BLaER1 treated with 17β-estradiol and CSF1 and Interleukin-3, amounts not matched to agents 10 nM and 100 nM (cell line): ENCODE data around the gene PIKFYVE.

Experiments used
- H3K27ac ChIP-seq, 11 experiments: shearing (Covaris generic); formaldehyde crosslinking; 2 replicates each; pipeline ENCODE4 v1.8.1; 2022
- H3K27me3 ChIP-seq, 11 experiments: shearing (Covaris generic); formaldehyde crosslinking; 2 replicates each; pipeline ENCODE4 v1.8.1; 2022
- H3K36me3 ChIP-seq, 11 experiments: shearing (Covaris generic); formaldehyde crosslinking; 2 replicates each; pipeline ENCODE4 v1.8.1; 2022
- H3K4me1 ChIP-seq, 10 experiments: shearing (Covaris generic); formaldehyde crosslinking; 2 replicates each; pipeline ENCODE4 v1.8.1; 2022
- H3K4me2 ChIP-seq, 11 experiments: shearing (Covaris generic); formaldehyde crosslinking; 2 replicates each; pipeline ENCODE4 v1.8.1; 2022
- H3K4me3 ChIP-seq, 10 experiments: shearing (Covaris generic); formaldehyde crosslinking; 2 replicates each; pipeline ENCODE4 v1.8.1; 2022
- H3K9ac ChIP-seq, 11 experiments: shearing (Covaris generic); formaldehyde crosslinking; 2 replicates each; pipeline ENCODE4 v1.8.1; 2022
- H3K9me3 ChIP-seq, 11 experiments: shearing (Covaris generic); formaldehyde crosslinking; replicated peaks in 1 of 11; 2 replicates each; pipeline ENCODE4 v1.8.1; 2022
- H4K20me1 ChIP-seq, 11 experiments: shearing (Covaris generic); formaldehyde crosslinking; 2 replicates each; pipeline ENCODE4 v1.8.1; 2022
- Cebpa-rat ChIP-seq, 11 experiments: shearing (Covaris generic); IDR thresholded peaks; 2 replicates each; pipeline ENCODE4 v1.8.1; 2022

The PIKFYVE gene

DNA sequence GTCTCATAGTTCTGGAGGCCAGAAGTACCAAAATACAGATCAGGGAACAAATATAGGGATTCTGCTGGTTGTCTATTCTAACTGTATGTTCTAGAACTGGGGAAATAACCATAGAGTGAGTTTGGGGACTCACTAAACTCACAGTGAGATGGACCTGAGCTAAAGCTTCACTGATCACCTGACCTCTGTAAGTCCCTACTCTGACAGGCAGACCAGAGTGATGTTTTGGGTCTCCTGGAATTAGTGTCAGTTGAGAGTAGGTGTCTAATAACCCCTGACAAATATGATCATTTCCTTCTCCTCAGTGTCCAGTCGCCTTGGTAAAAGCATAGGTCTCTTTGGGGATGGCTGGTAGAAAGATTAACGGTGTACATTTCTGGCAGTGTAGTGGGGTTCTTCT is 14.2 kb downstream of the PIKFYVE start:
- Histone ChIP-seq H3K27ac (no peak overlapping the region), H3K9me3 (peaks cover 16 to 31% (median 27%) of the 10 kb centered on the region in 11 experiments; a peak in 21 of 22 replicates), H3K27me3 (no peaks in the 10 kb centered on the region), H3K4me1 (peaks cover 0 to 16% (median 2%) of the 10 kb centered on the region in 10 experiments; a peak in 13 of 20 replicates), H4K20me1 (peaks cover 0 to 90% (median 31%) of the 10 kb centered on the region in 11 experiments; a peak in 16 of 22 replicates), H3K4me2 (peak overlapping the region in 1 of 11 experiments; percentile 13; a peak in 1 of 22 replicates), H3K36me3 (peaks cover 95 to 100% (median 99%) of the 10 kb centered on the region in 11 experiments), H3K4me3 (no peak overlapping the region), H3K9ac (no peak overlapping the region)
- TF ChIP-seq Cebpa-rat (IDR thresholded peaks at IDR 0.05) = no peak

DNA sequence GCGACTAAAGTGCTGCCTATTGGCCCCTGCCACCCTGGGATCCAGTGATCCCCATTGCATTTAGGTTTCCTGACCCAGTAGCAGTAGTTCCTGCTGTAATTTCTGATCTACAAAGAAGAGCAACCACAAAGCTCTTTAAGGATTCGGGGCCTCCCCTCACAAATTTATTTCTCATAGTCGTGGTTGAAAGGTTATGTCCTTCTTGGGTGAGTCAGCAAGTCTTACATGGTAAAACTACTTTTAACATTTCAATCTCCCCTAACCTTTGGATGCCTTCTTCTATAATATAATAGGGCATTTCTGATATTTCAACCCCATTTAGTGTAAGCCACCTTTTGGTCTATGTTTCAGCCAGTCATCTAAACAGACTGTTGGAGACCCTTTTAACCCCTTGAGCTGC is 14.9 kb downstream of the PIKFYVE start:
- no peak for TF ChIP-seq Cebpa-rat (IDR thresholded peaks at IDR 0.05)
- no peak overlapping the region for H3K27ac ChIP-seq
- no peak overlapping the region for H3K4me3 ChIP-seq
- H4K20me1 ChIP-seq = peaks cover 0 to 91% (median 34%) of the 10 kb centered on the region in 11 experiments; a peak in 15 of 22 replicates
- H3K36me3 ChIP-seq = peaks cover 94 to 100% (median 97%) of the 10 kb centered on the region in 11 experiments
- H3K4me2 ChIP-seq = peak overlapping the region in 1 of 11 experiments; percentile 13; a peak in 1 of 22 replicates
- no peaks in the 10 kb centered on the region for H3K27me3 ChIP-seq
- no peak overlapping the region for H3K9ac ChIP-seq
- peaks cover 16 to 31% (median 27%) of the 10 kb centered on the region in 11 experiments; a peak in 21 of 22 replicates for H3K9me3 ChIP-seq
- H3K4me1 ChIP-seq = peaks cover 0 to 23% (median 9%) of the 10 kb centered on the region in 10 experiments; a peak in 17 of 20 replicates

DNA sequence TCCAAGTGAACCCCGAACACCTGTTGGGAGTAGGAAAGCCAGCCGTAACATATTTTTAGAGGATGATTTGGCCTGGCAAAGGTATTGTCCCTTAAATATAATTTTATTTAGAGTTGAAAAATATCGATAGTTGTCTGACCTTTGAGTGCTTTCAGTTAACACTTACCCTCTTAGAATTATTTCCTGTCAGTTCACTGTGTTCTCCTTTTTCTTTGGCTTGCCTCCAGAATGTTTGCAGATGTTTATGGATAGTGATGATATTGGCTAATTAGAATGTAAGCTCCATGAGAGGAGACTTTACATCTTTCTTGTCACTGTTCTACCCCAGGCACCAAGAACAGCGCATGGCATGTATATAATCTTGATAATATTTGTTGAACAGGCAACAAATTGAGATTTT is 19.8 kb downstream of the PIKFYVE start:
- Histone ChIP-seq H3K9ac (peak overlapping the region in 2 of 11 experiments; percentile 14 to 43; a peak in 2 of 22 replicates), H3K36me3 (peaks cover 94 to 100% (median 97%) of the 10 kb centered on the region in 11 experiments), H3K27ac (peak overlapping the region in 2 of 11 experiments; percentile 1 to 25; a peak in 2 of 22 replicates), H3K4me1 (peaks cover 0 to 16% (median 10%) of the 10 kb centered on the region in 10 experiments; a peak in 17 of 20 replicates), H3K4me2 (peak overlapping the region in 7 of 11 experiments; percentile 12 to 66 (median 43); a peak in 8 of 22 replicates), H3K27me3 (no peaks in the 10 kb centered on the region), H3K9me3 (peaks cover 13 to 27% (median 24%) of the 10 kb centered on the region in 11 experiments; a peak in 21 of 22 replicates), H3K4me3 (no peak overlapping the region), H4K20me1 (peaks cover 0 to 60% (median 34%) of the 10 kb centered on the region in 11 experiments; a peak in 15 of 22 replicates)
- no peak for TF ChIP-seq Cebpa-rat (IDR thresholded peaks at IDR 0.05)

DNA sequence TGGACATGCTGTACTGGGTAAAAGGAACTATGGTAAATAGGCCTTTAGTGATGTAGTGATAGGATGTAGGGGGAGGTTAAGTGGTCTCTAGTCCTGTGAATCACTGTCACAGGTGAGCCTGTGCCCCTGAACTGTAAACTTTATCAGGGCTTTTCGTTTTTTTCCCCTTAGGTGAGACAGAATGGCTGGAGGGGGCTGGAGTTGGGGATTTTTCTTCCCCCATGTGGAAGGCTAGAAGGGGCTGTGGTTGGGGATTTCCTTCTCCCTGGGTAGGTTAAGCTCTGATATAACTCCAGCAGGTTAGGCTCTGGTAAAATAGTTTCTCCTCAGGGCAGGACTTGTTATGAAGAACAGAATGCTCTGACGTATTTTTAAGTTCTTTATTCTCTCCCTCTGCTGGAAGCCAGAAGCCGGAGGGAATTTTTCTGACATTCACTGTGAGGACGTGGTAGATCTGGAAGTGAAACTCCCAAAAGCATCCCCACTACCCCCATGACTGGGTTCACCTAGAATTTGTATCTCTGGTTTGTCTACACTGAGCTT is 28.5 kb downstream of the PIKFYVE start:
- TF ChIP-seq Cebpa-rat (IDR thresholded peaks at IDR 0.05) = no peak
- Histone ChIP-seq H3K9me3 (peaks cover 8 to 20% (median 16%) of the 10 kb centered on the region in 11 experiments; a peak in 21 of 22 replicates), H3K4me1 (peaks cover 0 to 20% (median 6%) of the 10 kb centered on the region in 10 experiments; a peak in 9 of 20 replicates), H3K27ac (no peak overlapping the region; a peak in 1 of 22 replicates), H3K9ac (no peak overlapping the region), H4K20me1 (peaks cover 5 to 85% (median 33%) of the 10 kb centered on the region in 11 experiments; a peak in 14 of 22 replicates), H3K27me3 (no peaks in the 10 kb centered on the region), H3K4me3 (no peak overlapping the region), H3K4me2 (peak overlapping the region in 3 of 11 experiments; percentile 4 to 18 (median 6); a peak in 2 of 22 replicates), H3K36me3 (peaks cover 81 to 100% (median 89%) of the 10 kb centered on the region in 11 experiments)

DNA sequence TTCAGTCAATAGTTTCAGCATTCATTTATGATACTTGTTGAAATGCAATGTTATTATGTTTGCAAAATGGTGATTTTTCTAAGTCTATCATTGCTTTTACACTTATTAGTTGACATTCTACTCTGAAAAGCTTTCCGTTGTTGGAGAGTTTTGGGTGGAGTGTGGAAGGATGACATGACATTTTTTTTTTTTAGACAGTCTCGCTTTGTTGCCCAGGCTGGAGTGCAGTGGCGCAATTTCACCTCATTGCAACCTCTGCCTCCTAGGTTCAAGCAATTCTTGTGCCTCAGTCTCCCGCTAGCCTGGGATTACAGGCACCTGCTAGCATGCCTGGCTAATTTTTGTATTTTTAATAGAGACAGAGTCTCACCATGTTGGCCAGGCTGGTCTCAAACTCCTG is 29.8 kb downstream of the PIKFYVE start:
- no peak overlapping the region for H3K9ac ChIP-seq
- H3K36me3 ChIP-seq = peaks cover 81 to 100% (median 89%) of the 10 kb centered on the region in 11 experiments
- no peak overlapping the region for H3K27ac ChIP-seq
- H3K4me2 ChIP-seq = peak overlapping the region in 3 of 11 experiments; percentile 7 to 46 (median 11); a peak in 4 of 22 replicates
- no peak overlapping the region for H3K4me3 ChIP-seq
- peaks cover 0 to 20% (median 6%) of the 10 kb centered on the region in 10 experiments; a peak in 9 of 20 replicates for H3K4me1 ChIP-seq
- no peak for TF ChIP-seq Cebpa-rat (IDR thresholded peaks at IDR 0.05)
- peaks cover 1 to 7% (median 3%) of the 10 kb centered on the region in 11 experiments; a peak in 20 of 22 replicates for H3K9me3 ChIP-seq
- no peaks in the 10 kb centered on the region for H3K27me3 ChIP-seq
- H4K20me1 ChIP-seq = peaks cover 5 to 80% (median 33%) of the 10 kb centered on the region in 11 experiments; a peak in 14 of 22 replicates

DNA sequence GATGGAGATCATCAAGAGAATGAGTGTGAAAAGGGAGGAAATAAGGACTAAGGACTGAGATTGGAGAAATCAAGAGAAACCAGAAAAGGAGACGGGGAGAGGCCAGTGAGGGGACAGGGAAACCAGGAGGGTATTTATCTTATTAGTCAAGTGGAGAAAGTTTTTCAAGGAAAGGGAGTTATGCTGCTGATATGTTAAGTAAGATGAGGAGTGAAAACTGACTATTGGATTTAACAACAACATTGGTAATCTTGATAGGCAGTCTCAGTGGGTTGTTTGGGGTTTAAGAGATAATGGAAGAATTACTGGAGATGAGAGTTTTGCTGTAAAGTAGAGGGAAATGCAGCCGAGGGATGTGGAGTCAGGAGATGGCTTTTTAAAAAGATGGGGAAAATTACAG is 30.6 kb downstream of the PIKFYVE start:
- H3K27me3 ChIP-seq = no peaks in the 10 kb centered on the region
- TF ChIP-seq Cebpa-rat (IDR thresholded peaks at IDR 0.05) = no peak
- peaks cover 0 to 20% (median 6%) of the 10 kb centered on the region in 10 experiments; a peak in 9 of 20 replicates for H3K4me1 ChIP-seq
- peaks cover 0 to under 1% (median 0%) of the 10 kb centered on the region in 11 experiments; a peak in 2 of 22 replicates for H3K9me3 ChIP-seq
- H3K4me3 ChIP-seq = no peak overlapping the region
- peaks cover 5 to 74% (median 33%) of the 10 kb centered on the region in 11 experiments; a peak in 14 of 22 replicates for H4K20me1 ChIP-seq
- no peak overlapping the region for H3K4me2 ChIP-seq
- H3K9ac ChIP-seq = no peak overlapping the region
- H3K27ac ChIP-seq = no peak overlapping the region
- H3K36me3 ChIP-seq = peaks cover 81 to 100% (median 89%) of the 10 kb centered on the region in 11 experiments

DNA sequence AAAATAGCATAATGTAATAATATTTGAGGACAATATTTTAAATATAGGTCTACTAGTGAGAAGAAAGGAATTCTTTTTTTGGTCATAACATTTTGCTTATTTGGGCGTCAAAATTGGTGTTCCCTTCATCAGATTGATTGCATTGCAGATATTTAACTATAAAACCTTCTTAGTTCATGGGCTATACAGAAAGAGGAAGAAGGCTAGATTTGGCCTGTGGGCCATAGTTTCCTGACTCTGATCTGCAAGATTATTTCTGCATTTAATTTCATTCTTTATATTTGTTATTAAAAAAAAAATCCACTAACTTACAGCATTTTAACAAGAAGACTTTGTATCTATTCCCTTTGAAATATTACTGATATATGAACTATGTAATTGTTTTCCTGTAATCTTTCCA is 31.9 kb downstream of the PIKFYVE start:
- no peak for TF ChIP-seq Cebpa-rat (IDR thresholded peaks at IDR 0.05)
- no peak overlapping the region for H3K4me3 ChIP-seq
- H4K20me1 ChIP-seq = peaks cover 5 to 68% (median 33%) of the 10 kb centered on the region in 11 experiments; a peak in 14 of 22 replicates
- H3K4me1 ChIP-seq = peaks cover 0 to 20% (median 6%) of the 10 kb centered on the region in 10 experiments; a peak in 9 of 20 replicates
- no peaks in the 10 kb centered on the region for H3K9me3 ChIP-seq
- no peak overlapping the region for H3K27ac ChIP-seq
- H3K27me3 ChIP-seq = no peaks in the 10 kb centered on the region
- H3K9ac ChIP-seq = no peak overlapping the region
- H3K36me3 ChIP-seq = peaks cover 85 to 100% (median 89%) of the 10 kb centered on the region in 11 experiments
- H3K4me2 ChIP-seq = no peak overlapping the region

DNA sequence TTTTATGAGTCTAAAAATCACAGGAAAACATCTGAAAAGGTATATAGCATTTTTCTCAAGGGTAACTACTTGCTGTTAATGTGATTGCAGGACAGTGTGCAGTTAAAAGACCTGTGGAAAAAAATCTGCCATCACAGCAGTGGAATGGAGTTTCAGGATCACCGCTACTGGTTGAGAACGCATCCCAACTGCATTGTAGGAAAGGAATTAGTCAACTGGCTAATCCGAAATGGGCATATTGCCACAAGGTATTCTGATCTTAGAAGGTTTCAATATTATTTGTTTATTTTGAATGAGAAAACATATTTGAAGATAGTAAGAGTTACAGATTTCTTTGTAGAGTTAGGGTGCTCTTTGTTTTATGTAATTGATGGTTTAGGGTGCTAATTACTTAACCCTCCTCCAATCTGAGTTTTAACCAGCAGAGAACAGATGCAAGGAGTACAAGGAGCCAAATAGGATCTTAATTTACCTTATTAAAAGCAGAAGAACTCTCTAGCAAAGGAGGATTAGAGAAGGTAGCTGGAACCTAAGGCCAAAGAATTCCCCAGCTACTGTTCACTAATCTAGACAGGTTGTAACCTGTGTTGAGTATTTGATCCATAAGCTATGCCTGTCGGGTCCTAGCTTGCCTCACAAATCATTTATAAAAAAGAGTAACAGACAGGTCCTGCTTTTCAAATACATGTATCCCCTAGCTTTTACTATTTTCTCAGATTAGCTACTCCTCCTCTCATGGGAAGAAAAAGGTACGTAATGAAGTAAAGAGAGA is 35.0 kb downstream of the PIKFYVE start:
- H3K9me3 ChIP-seq = no peaks in the 10 kb centered on the region
- TF ChIP-seq Cebpa-rat (IDR thresholded peaks at IDR 0.05) = no peak
- H3K27me3 ChIP-seq = no peaks in the 10 kb centered on the region
- H3K36me3 ChIP-seq = peaks cover 84 to 100% (median 89%) of the 10 kb centered on the region in 11 experiments
- H3K4me2 ChIP-seq = no peak overlapping the region
- H4K20me1 ChIP-seq = peaks cover 0 to 37% (median 13%) of the 10 kb centered on the region in 11 experiments; a peak in 13 of 22 replicates
- H3K27ac ChIP-seq = no peak overlapping the region
- peaks cover 0 to 1% (median 0%) of the 10 kb centered on the region in 10 experiments; a peak in 3 of 20 replicates for H3K4me1 ChIP-seq
- no peak overlapping the region for H3K9ac ChIP-seq
- no peak overlapping the region for H3K4me3 ChIP-seq
